Activated naive CD4-positive, alpha-beta T cell treated with anti-CD3 and anti-CD28 coated beads for 36 hours (primary cell): ENCODE results near the gene ADCK1. TPM values are rescaled to one million over a fixed set of nuclear protein-coding genes. Genes with fewer than 3 reads are reported as not detected.
"Not testable (repeated sequence)": the region's sequence is repeated elsewhere in the genome, so short reads cannot be mapped to it uniquely, and the experiment has no call there.

ENCODE experiments used
- CTCF ChIA-PET: fragments of 350-600 bp; sonication (Branson Sonifier 250); formaldehyde crosslinking; loops from one replicate; lab custom pipeline; 2021; ENCODE audit warnings: antibody characterized with exemption; lab: Charles Lee
- DNase-seq: peaks from one replicate; pipeline ENCODE4 v3.0.0-alpha.2; 2020
- H3K27ac Mint-ChIP-seq: one replicate; pipeline ENCODE4 v1.8.0; 2021; ENCODE audit warnings: mild to moderate bottlenecking, mixed read lengths
- H3K27me3 Mint-ChIP-seq: one replicate; pipeline ENCODE4 v1.8.0; 2021; ENCODE audit warnings: low read depth, mixed read lengths
- H3K36me3 Mint-ChIP-seq: one replicate; pipeline ENCODE4 v1.8.0; 2021; ENCODE audit warnings: low read depth, mixed read lengths
- H3K4me1 Mint-ChIP-seq: one replicate; pipeline ENCODE4 v1.8.0; 2021; ENCODE audit warnings: low read depth, mixed read lengths
- H3K4me3 Mint-ChIP-seq: one replicate; pipeline ENCODE4 v1.8.0; 2021; ENCODE audit warnings: mild to moderate bottlenecking, moderate library complexity, mixed read lengths
- H3K9me3 Mint-ChIP-seq: one replicate; pipeline ENCODE4 v1.8.0; 2021; ENCODE audit warnings: mixed read lengths
- intact Hi-C: fragments of 100-400 bp; cut with micrococcal nuclease; formaldehyde crosslinking; loops from one replicate; pipeline ENCODE4 v1.15.1; 2023
- total RNA-seq, 2 experiments: library from RNA; stranded (reverse); gene quantifications; one replicate each; pipeline ENCODE4 v1.2.3, GENCODE V29; 2021

ADCK1 gene
- total RNA-seq = 1 to 10 TPM; 4.2 to 5.1 TPM

GRCh38 chr14:77799863-77800730 lies at the start of gene ADCK1:
Gene ADCK1 (plus strand): TSS chr14:77800109. CDS start chr14:77818979, 18,870 bp downstream.
- no peaks in the 10 kb centered on the region for H3K36me3 Mint-ChIP-seq
- CTCF ChIA-PET = interaction anchor here (0.6 to 1.3 kb wide), 3 partner anchors 14 to 39 kb away, joined by 3 to 6 read pairs (median 4); partner anchors contain the start of gene SNW1
- intact Hi-C loops = loop anchor here (1.0 to 2.0 kb wide), 8 partner anchors 39 to 702 kb away; partner anchors contain the start of genes ALKBH1, CIPC, GSTZ1 and SAMD15
- no peaks in the 10 kb centered on the region for H3K9me3 Mint-ChIP-seq
- peaks cover 12% of the 10 kb centered on the region for H3K4me1 Mint-ChIP-seq
- DNase-seq = peak; percentile 91
- peak within 1 kb of the TSS; percentile 84 for H3K27ac Mint-ChIP-seq
- no peaks in the 10 kb centered on the region for H3K27me3 Mint-ChIP-seq
- peak within 1 kb of the TSS; percentile 86 for H3K4me3 Mint-ChIP-seq

- DNase-seq = no peak
- intact Hi-C loops = loop anchor here (5.0 kb wide), 1 partner anchor 35 kb away; no protein-coding TSS in a partner anchor
- CTCF ChIA-PET = interaction anchor here (0.6 to 1.2 kb wide), 6 partner anchors 10 to 88 kb away, joined by 3 to 4 read pairs (median 3); no protein-coding TSS in a partner anchor
- Mint-ChIP-seq H3K9me3 (no peaks in the 10 kb centered on the region), H3K4me3 (no peak overlapping the region), H3K27ac (no peak overlapping the region), H3K4me1 (peaks cover 26% of the 10 kb centered on the region), H3K27me3 (no peaks in the 10 kb centered on the region), H3K36me3 (peaks cover 32% of the 10 kb centered on the region)
Observed at GRCh38 chr14:77752266-77752665, 47.6 kb upstream of the ADCK1 start.

- Mint-ChIP-seq H3K4me3 (no peak overlapping the region), H3K27me3 (no peaks in the 10 kb centered on the region), H3K27ac (no peak overlapping the region), H3K9me3 (no peaks in the 10 kb centered on the region), H3K4me1 (peaks cover 32% of the 10 kb centered on the region), H3K36me3 (peaks cover 32% of the 10 kb centered on the region)
- no peak for DNase-seq
- CTCF ChIA-PET = interaction anchor here (0.6 to 1.2 kb wide), 5 partner anchors 11 to 87 kb away, joined by 3 to 4 read pairs (median 3); no protein-coding TSS in a partner anchor
- intact Hi-C loops = loop anchor here (5.0 kb wide), 1 partner anchor 36 kb away; no protein-coding TSS in a partner anchor
Observed at GRCh38 chr14:77752799-77753516, 47.0 kb upstream of the ADCK1 start.

GRCh38 chr14:77760381-77761204 lies 39.3 kb upstream of the ADCK1 start, which contains the start of gene SNW1:
Gene SNW1 (minus strand): TSS chr14:77761156. CDS start chr14:77761127, 29 bp downstream.
- Mint-ChIP-seq H3K4me3 (peak within 1 kb of the TSS; percentile 94), H3K27me3 (no peaks in the 10 kb centered on the region), H3K4me1 (peaks cover 32% of the 10 kb centered on the region), H3K36me3 (peaks cover 17% of the 10 kb centered on the region), H3K9me3 (no peaks in the 10 kb centered on the region), H3K27ac (peak within 1 kb of the TSS; percentile 95)
- DNase-seq = peak; percentile 95
- intact Hi-C loops = loop anchor here (1.0 to 5.0 kb wide), 8 partner anchors 40 to 662 kb away; partner anchors contain the start of genes ADCK1, ALKBH1, CIPC and GSTZ1
- CTCF ChIA-PET = interaction anchor here (0.6 to 1.7 kb wide), 3 partner anchors 19 to 643 kb away, joined by 4 to 6 read pairs (median 4); partner anchors contain the start of gene ADCK1

- intact Hi-C loops = loop anchor here (1.0 to 5.0 kb wide), 8 partner anchors 39 to 663 kb away; partner anchors contain the start of genes ADCK1, ALKBH1, CIPC and GSTZ1
- peak; percentile 17 for DNase-seq
- Mint-ChIP-seq H3K36me3 (peaks cover 16% of the 10 kb centered on the region), H3K27me3 (no peaks in the 10 kb centered on the region), H3K4me1 (peaks cover 28% of the 10 kb centered on the region), H3K4me3 (peak overlapping the region; percentile 94), H3K27ac (peak overlapping the region; percentile 95), H3K9me3 (no peaks in the 10 kb centered on the region)
- CTCF ChIA-PET = interaction anchor here (0.7 to 1.7 kb wide), 4 partner anchors 9 to 38 kb away, joined by 3 to 6 read pairs (median 4); partner anchors contain the start of gene ADCK1
Observed at GRCh38 chr14:77761205-77761931, 38.5 kb upstream of the ADCK1 start.

GRCh38 chr14:77763316-77763715 lies 36.6 kb upstream of the ADCK1 start:
- peaks cover 20% of the 10 kb centered on the region for H3K4me1 Mint-ChIP-seq
- H3K9me3 Mint-ChIP-seq = no peaks in the 10 kb centered on the region
- intact Hi-C loops = loop anchor here (5.0 kb wide), 1 partner anchor 166 kb away; no protein-coding TSS in a partner anchor
- H3K36me3 Mint-ChIP-seq = peaks cover 11% of the 10 kb centered on the region
- no peak for DNase-seq
- no peak overlapping the region for H3K27ac Mint-ChIP-seq
- CTCF ChIA-PET = no interaction called here
- H3K4me3 Mint-ChIP-seq = no peak overlapping the region
- H3K27me3 Mint-ChIP-seq = no peaks in the 10 kb centered on the region

GRCh38 chr14:77763978-77764377 lies 35.9 kb upstream of the ADCK1 start:
- H3K4me1 Mint-ChIP-seq = peaks cover 14% of the 10 kb centered on the region
- no peaks in the 10 kb centered on the region for H3K27me3 Mint-ChIP-seq
- no peak for DNase-seq
- H3K27ac Mint-ChIP-seq = no peak overlapping the region
- peaks cover 4% of the 10 kb centered on the region for H3K36me3 Mint-ChIP-seq
- H3K9me3 Mint-ChIP-seq = no peaks in the 10 kb centered on the region
- no peak overlapping the region for H3K4me3 Mint-ChIP-seq
- CTCF ChIA-PET = no interaction called here
- intact Hi-C loops = loop anchor here (5.0 kb wide), 1 partner anchor 167 kb away; no protein-coding TSS in a partner anchor

GRCh38 chr14:77768442-77769069 lies 31.4 kb upstream of the ADCK1 start:
- not testable (repeated sequence) for H3K27me3 Mint-ChIP-seq, H3K27ac Mint-ChIP-seq

GRCh38 chr14:77773966-77774365 lies 25.9 kb upstream of the ADCK1 start:
- H3K27me3 Mint-ChIP-seq, CTCF ChIA-PET, H3K36me3 Mint-ChIP-seq, H3K9me3 Mint-ChIP-seq, H3K4me3 Mint-ChIP-seq, intact Hi-C loops, DNase-seq, H3K27ac Mint-ChIP-seq, H3K4me1 Mint-ChIP-seq: not testable (repeated sequence)

More at GRCh38 chr14:77768442-77769069, 31.4 kb upstream of the ADCK1 start:
- H3K36me3 Mint-ChIP-seq, H3K4me3 Mint-ChIP-seq, H3K4me1 Mint-ChIP-seq, DNase-seq, intact Hi-C loops, H3K9me3 Mint-ChIP-seq: not testable (repeated sequence)
- CTCF ChIA-PET = interaction anchor here (0.6 kb wide), 1 partner anchor 64 kb away, joined by 3 read pairs; no protein-coding TSS in a partner anchor

GRCh38 chr14:77782202-77782601 lies 17.7 kb upstream of the ADCK1 start:
- H3K4me3 Mint-ChIP-seq = no peak overlapping the region
- no peaks in the 10 kb centered on the region for H3K36me3 Mint-ChIP-seq
- H3K4me1 Mint-ChIP-seq = no peaks in the 10 kb centered on the region
- H3K9me3 Mint-ChIP-seq = no peaks in the 10 kb centered on the region
- H3K27ac Mint-ChIP-seq = no peak overlapping the region
- DNase-seq = no peak
- no peaks in the 10 kb centered on the region for H3K27me3 Mint-ChIP-seq
- CTCF ChIA-PET = interaction anchor here (0.6 kb wide), 1 partner anchor 90 kb away, joined by 3 read pairs; no protein-coding TSS in a partner anchor
- intact Hi-C loops = no loop called here
